NOMO-1 treated with DMSO at 0.1 percent for 48 hours (cell line): Measurements from ENCODE around the gene MXRA8.
"Not testable (repeated sequence)": the region's sequence is repeated elsewhere in the genome, so short reads cannot be mapped to it uniquely, and the experiment has no call there.

Experiments
- DNase-seq: peaks from one replicate; lab custom pipeline; 2025; ENCODE audit not compliant: unreplicated experiment; lab: John Stamatoyannopoulos, UW

Gene MXRA8

GRCh38 chr1:1393014-1393413 is 34.7 kb upstream of the MXRA8 start:
- no peak for DNase-seq

- DNase-seq: no peak
Observed at GRCh38 chr1:1391225-1391624, 32.9 kb upstream of the MXRA8 start.

- DNase-seq: no peak
Observed at GRCh38 chr1:1390675-1391074, 32.3 kb upstream of the MXRA8 start.

GRCh38 chr1:1388078-1388472 is 29.7 kb upstream of the MXRA8 start:
- DNase-seq: no peak

GRCh38 chr1:1387098-1388077 is 29.0 kb upstream of the MXRA8 start:
- no peak for DNase-seq

- no peak for DNase-seq
Observed at GRCh38 chr1:1385931-1386330, 27.6 kb upstream of the MXRA8 start.

- not testable (repeated sequence) for DNase-seq
Observed at GRCh38 chr1:1385339-1385738, 27.0 kb upstream of the MXRA8 start.

- DNase-seq: no peak
Observed at GRCh38 chr1:1381294-1381693, 22.9 kb upstream of the MXRA8 start.

GRCh38 chr1:1380860-1381259 is 22.5 kb upstream of the MXRA8 start:
- no peak for DNase-seq

- no peak for DNase-seq
Observed at GRCh38 chr1:1377540-1378205, 19.3 kb upstream of the MXRA8 start.

- DNase-seq: no peak
Observed at GRCh38 chr1:1376551-1377226, 18.3 kb upstream of the MXRA8 start.

GRCh38 chr1:1374929-1375662 is 16.7 kb upstream of the MXRA8 start, which contains the start of gene AURKAIP1:
AURKAIP1 (minus strand) TSS chr1:1375207; CDS start chr1:1374756, 451 bp downstream.
- DNase-seq: peak; percentile 100

- DNase-seq: no peak
Observed at GRCh38 chr1:1374589-1374928, 16.2 kb upstream of the MXRA8 start.

- no peak for DNase-seq
Observed at GRCh38 chr1:1373815-1374588, 15.6 kb upstream of the MXRA8 start.

- DNase-seq: no peak
Observed at GRCh38 chr1:1373051-1373814, 14.9 kb upstream of the MXRA8 start.

- peak; percentile 55 for DNase-seq
Observed at GRCh38 chr1:1371746-1372711, 13.7 kb upstream of the MXRA8 start.

- DNase-seq: peak; percentile 88
Observed at GRCh38 chr1:1371364-1371745, 13.0 kb upstream of the MXRA8 start.

GRCh38 chr1:1370771-1371300 is 12.5 kb upstream of the MXRA8 start:
- DNase-seq: no peak
